Progenitor cell of endocrine pancreas (in vitro differentiated cells): ENCODE measurements around the gene NANOS1. TPM values are rescaled to one million over a fixed set of nuclear protein-coding genes. Genes with fewer than 3 reads are reported as not detected.

Experiments
- DNase-seq: peaks from one replicate; pipeline ENCODE4 v3.0.0; 2021; ENCODE audit warnings: low spot score; ENCODE audit not compliant: unreplicated experiment
- H3K27ac Mint-ChIP-seq: 2 replicates; pipeline ENCODE4 v1.8.0; 2021; ENCODE audit warnings: mild to moderate bottlenecking, moderate library complexity, mixed read lengths
- H3K27me3 Mint-ChIP-seq: 2 replicates; pipeline ENCODE4 v1.8.0; 2021; ENCODE audit warnings: mixed read lengths
- H3K36me3 Mint-ChIP-seq: 2 replicates; pipeline ENCODE4 v1.8.0; 2022; ENCODE audit warnings: mixed read lengths; ENCODE audit not compliant: insufficient read depth
- H3K4me1 Mint-ChIP-seq: 2 replicates; pipeline ENCODE4 v1.8.0; 2021; ENCODE audit warnings: low read depth, mixed read lengths
- H3K4me3 Mint-ChIP-seq: 2 replicates; pipeline ENCODE4 v1.8.0; 2021; ENCODE audit warnings: low read depth, mild to moderate bottlenecking, moderate library complexity, mixed read lengths
- H3K9me3 Mint-ChIP-seq: 2 replicates; pipeline ENCODE4 v1.8.0; 2021; ENCODE audit warnings: low read depth, mixed read lengths
- long read RNA-seq: library from polyadenylated mRNA; unstranded; transcript quantifications from one replicate; pipeline ENCODE4 v2.0.0, GENCODE V29; 2020
- total RNA-seq: library from RNA; stranded (reverse); gene quantifications from 2 replicates; pipeline ENCODE4 v1.2.1, GENCODE V29; 2021
- TF ChIP-seq, protein P1 (sequence below): fragments of 200-600 bp; sonication (generic); IDR thresholded peaks from one replicate; pipeline ENCODE4 v1.5.0; 2021; ENCODE audit warnings: antibody characterized with exemption, mild to moderate bottlenecking; ENCODE audit not compliant: unreplicated experiment

Gene NANOS1, protein sequence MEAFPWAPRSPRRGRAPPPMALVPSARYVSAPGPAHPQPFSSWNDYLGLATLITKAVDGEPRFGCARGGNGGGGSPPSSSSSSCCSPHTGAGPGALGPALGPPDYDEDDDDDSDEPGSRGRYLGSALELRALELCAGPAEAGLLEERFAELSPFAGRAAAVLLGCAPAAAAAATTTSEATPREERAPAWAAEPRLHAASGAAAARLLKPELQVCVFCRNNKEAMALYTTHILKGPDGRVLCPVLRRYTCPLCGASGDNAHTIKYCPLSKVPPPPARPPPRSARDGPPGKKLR
- 2.7 and 3.5 TPM in 2 replicates for total RNA-seq
- long read RNA-seq: 0 reads

DNA sequence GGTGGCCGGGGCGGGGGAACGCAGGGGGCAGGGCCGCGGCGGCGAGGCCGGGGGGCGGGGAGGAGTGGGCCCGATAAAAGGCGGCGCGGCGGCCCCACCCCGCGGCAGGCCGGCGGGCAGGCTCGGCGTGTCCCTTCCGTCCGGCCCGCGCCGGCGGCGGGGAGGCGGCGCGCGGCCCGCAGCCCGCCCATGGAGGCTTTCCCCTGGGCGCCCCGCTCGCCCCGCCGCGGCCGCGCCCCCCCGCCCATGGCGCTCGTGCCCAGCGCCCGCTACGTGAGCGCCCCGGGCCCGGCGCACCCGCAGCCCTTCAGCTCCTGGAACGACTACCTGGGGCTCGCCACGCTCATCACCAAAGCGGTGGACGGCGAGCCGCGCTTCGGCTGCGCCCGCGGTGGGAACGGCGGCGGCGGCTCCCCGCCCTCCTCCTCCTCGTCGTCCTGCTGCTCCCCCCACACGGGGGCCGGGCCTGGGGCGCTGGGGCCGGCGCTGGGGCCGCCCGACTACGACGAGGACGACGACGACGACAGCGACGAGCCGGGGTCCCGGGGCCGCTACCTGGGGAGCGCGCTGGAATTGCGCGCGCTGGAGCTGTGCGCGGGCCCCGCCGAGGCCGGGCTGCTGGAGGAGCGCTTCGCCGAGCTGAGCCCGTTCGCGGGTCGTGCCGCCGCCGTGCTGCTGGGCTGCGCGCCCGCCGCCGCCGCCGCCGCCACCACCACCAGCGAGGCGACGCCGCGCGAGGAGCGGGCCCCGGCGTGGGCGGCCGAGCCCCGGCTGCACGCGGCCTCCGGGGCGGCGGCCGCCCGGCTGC lies at the start of gene NANOS1:
NANOS1 (plus strand) TSS at position 102 of the 808 bp plus-strand sequence; CDS start at position 190, 88 bp downstream.
- Mint-ChIP-seq H3K27me3 (peaks cover 17% of the 10 kb centered on the region), H3K4me3 (peak within 1 kb of the TSS; percentile 70), H3K9me3 (no peaks in the 10 kb centered on the region), H3K27ac (peak within 1 kb of the TSS; percentile 73), H3K36me3 (peaks cover 6% of the 10 kb centered on the region), H3K4me1 (peaks cover 7% of the 10 kb centered on the region)
- peak; percentile 41 for DNase-seq
- TF ChIP-seq, protein P1, sequence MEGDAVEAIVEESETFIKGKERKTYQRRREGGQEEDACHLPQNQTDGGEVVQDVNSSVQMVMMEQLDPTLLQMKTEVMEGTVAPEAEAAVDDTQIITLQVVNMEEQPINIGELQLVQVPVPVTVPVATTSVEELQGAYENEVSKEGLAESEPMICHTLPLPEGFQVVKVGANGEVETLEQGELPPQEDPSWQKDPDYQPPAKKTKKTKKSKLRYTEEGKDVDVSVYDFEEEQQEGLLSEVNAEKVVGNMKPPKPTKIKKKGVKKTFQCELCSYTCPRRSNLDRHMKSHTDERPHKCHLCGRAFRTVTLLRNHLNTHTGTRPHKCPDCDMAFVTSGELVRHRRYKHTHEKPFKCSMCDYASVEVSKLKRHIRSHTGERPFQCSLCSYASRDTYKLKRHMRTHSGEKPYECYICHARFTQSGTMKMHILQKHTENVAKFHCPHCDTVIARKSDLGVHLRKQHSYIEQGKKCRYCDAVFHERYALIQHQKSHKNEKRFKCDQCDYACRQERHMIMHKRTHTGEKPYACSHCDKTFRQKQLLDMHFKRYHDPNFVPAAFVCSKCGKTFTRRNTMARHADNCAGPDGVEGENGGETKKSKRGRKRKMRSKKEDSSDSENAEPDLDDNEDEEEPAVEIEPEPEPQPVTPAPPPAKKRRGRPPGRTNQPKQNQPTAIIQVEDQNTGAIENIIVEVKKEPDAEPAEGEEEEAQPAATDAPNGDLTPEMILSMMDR: no peak

DNA sequence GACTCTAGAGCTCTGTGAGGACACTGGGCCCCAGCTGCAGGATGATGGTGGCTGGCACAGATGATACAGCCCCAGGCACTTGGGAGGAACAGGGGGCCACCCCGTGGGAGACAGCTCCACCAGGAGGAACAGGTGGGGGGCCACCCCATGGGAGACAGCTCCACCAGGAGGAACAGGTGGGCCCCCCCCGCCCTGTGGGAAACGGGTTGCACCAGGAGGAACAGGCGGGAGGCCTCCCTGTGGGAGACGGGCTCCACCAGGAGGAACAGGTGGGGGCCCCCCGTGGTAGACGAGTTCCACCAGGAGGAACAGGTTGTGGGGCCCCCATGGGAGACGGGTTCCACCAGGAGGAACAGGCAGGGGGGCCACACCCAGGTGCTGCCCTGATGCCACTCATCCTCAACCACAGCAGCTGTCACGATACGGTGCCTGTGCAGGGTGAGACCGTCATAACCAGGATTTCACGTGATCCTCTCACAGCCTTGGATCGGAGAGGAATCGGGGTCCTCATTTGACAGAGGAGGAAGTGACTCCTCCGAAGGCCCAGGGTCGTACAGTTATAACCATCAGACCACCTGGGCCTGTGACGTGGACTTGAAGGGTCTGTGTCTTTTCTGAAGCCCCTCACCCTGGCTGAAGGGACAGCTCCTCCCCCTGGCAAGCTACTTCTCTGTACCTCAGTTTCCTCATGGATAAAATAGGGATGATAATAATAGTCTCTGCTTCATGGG lies 49.2 kb upstream of the NANOS1 start:
- DNase-seq: no peak
- H3K4me3 Mint-ChIP-seq: no peak overlapping the region
- peaks cover 8% of the 10 kb centered on the region for H3K9me3 Mint-ChIP-seq
- peaks cover 1% of the 10 kb centered on the region for H3K36me3 Mint-ChIP-seq
- TF ChIP-seq, protein P1: no peak
- peaks cover 3% of the 10 kb centered on the region for H3K27me3 Mint-ChIP-seq
- H3K4me1 Mint-ChIP-seq: peaks cover 2% of the 10 kb centered on the region
- no peak overlapping the region for H3K27ac Mint-ChIP-seq

DNA sequence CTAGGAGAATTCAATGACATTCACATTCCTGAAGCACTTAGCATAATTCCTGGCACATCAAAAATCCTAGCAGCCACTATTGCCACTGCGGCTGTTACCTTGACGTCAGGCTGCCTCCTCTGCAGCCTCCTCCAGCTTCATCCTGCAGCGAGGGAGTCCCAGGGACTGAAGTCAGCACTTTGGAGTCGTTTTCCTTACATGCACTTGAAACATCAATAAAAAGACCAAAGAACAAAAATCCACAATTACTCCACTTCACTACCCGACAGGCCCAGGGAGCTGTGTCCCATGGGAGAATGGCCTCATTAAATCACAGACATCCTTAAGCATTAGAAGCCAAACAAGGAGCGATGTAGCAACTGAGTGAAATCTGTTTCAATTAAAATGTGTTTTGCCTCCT lies 48.6 kb upstream of the NANOS1 start:
- no peak for DNase-seq
- Mint-ChIP-seq H3K36me3 (peaks cover 4% of the 10 kb centered on the region), H3K4me1 (peaks cover 2% of the 10 kb centered on the region), H3K27ac (no peak overlapping the region), H3K27me3 (peaks cover 3% of the 10 kb centered on the region), H3K4me3 (no peak overlapping the region), H3K9me3 (peaks cover 13% of the 10 kb centered on the region)
- TF ChIP-seq, protein P1: no peak

DNA sequence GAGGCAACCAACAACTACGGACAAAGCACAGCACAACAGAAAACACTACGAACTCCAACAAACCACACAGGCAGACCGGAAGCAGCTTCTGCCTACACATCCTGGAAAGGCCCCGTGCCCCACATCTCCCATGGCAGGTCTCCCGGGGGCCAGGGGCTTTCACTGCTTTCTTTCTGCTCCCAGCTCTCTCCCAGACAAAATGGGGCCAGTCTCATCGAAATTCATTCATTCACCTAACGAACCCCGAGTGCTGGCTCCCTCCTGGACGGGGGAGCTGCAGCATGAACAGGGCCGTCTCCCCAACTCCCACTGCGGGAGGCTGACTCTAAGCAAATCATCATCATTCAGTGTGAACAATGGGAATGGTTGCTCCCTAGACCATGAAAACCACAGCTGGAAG lies 47.6 kb upstream of the NANOS1 start:
- H3K4me3 Mint-ChIP-seq: no peak overlapping the region
- no peak overlapping the region for H3K27ac Mint-ChIP-seq
- H3K4me1 Mint-ChIP-seq: peaks cover 2% of the 10 kb centered on the region
- TF ChIP-seq, protein P1: no peak
- H3K9me3 Mint-ChIP-seq: peaks cover 15% of the 10 kb centered on the region
- peaks cover 3% of the 10 kb centered on the region for H3K27me3 Mint-ChIP-seq
- no peak for DNase-seq
- H3K36me3 Mint-ChIP-seq: peaks cover 4% of the 10 kb centered on the region

DNA sequence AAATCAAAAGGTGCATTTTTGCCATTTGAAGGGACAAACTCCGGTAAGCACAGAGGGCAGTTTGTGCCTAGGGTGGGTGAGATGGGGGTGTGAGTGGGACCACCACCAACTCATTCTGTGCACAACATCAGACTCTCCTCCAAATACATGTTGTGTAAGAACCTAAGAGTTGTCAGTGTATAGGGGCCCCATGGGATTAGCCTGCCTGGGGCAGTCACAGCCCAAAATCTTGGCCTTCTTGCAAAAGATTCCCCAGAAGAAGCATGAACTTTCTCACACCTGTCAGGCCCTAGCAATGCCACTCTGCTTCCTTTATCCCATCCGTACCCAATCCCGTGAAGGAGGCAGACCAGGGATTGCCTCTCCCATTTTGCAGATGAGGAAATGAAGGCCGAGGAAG lies 47.1 kb upstream of the NANOS1 start:
- H3K27me3 Mint-ChIP-seq: peaks cover 3% of the 10 kb centered on the region
- H3K4me1 Mint-ChIP-seq: peaks cover 2% of the 10 kb centered on the region
- peaks cover 4% of the 10 kb centered on the region for H3K36me3 Mint-ChIP-seq
- no peak overlapping the region for H3K27ac Mint-ChIP-seq
- H3K4me3 Mint-ChIP-seq: no peak overlapping the region
- no peak for DNase-seq
- TF ChIP-seq, protein P1: no peak
- H3K9me3 Mint-ChIP-seq: peaks cover 18% of the 10 kb centered on the region
